ENCODE results near the gene NDUFS8.

The NDUFS8 gene

GRCh38 chr11:68002938-68003845 lies 27.3 kb upstream of the NDUFS8 start:
- DNase-seq (ENCODE audit: low read depth in 3 of 3): peak in 1 of 3 donors; percentile 46

- DNase-seq (ENCODE audit: low read depth in 3 of 3): peak; percentile 69 to 83 (median 74)
Measured at GRCh38 chr11:68003846-68004550, 26.5 kb upstream of the NDUFS8 start, which contains the start of gene UNC93B1. UNC93B1 (minus strand) TSS chr11:68004097; CDS start chr11:68004043, 54 bp downstream.

GRCh38 chr11:68004551-68005335 lies 25.7 kb upstream of the NDUFS8 start:
- DNase-seq (ENCODE audit: low read depth in 3 of 3): no peak

GRCh38 chr11:68006606-68007166 lies 23.8 kb upstream of the NDUFS8 start:
- DNase-seq (ENCODE audit: low read depth in 3 of 3): no peak

GRCh38 chr11:68007498-68008380 lies 22.7 kb upstream of the NDUFS8 start:
- DNase-seq (ENCODE audit: low read depth in 3 of 3): no peak

- DNase-seq (ENCODE audit: low read depth in 3 of 3): no peak
Measured at GRCh38 chr11:68008381-68009337, 21.8 kb upstream of the NDUFS8 start.

GRCh38 chr11:68009391-68010089 lies 20.9 kb upstream of the NDUFS8 start:
- no peak for DNase-seq (ENCODE audit: low read depth in 3 of 3)

GRCh38 chr11:68010090-68011041 lies 20.1 kb upstream of the NDUFS8 start, which contains the start of gene ALDH3B1:
ALDH3B1 (plus strand) TSS chr11:68010327; CDS start chr11:68015298, 4,971 bp downstream.
- no peak for DNase-seq (ENCODE audit: low read depth in 3 of 3)

- DNase-seq (ENCODE audit: low read depth in 3 of 3): no peak
Measured at GRCh38 chr11:68011051-68011943, 19.2 kb upstream of the NDUFS8 start.

GRCh38 chr11:68012044-68012842 lies 18.2 kb upstream of the NDUFS8 start:
- DNase-seq (ENCODE audit: low read depth in 3 of 3): no peak

- DNase-seq (ENCODE audit: low read depth in 3 of 3): no peak
Measured at GRCh38 chr11:68012843-68013610, 17.5 kb upstream of the NDUFS8 start.

- no peak for DNase-seq (ENCODE audit: low read depth in 3 of 3)
Measured at GRCh38 chr11:68013611-68014156, 16.8 kb upstream of the NDUFS8 start.

- no peak for DNase-seq (ENCODE audit: low read depth in 3 of 3)
Measured at GRCh38 chr11:68014157-68014946, 16.1 kb upstream of the NDUFS8 start.

GRCh38 chr11:68014947-68015447 lies 15.5 kb upstream of the NDUFS8 start:
- no peak for DNase-seq (ENCODE audit: low read depth in 3 of 3)

Measured in stimulated activated CD4-positive, alpha-beta T cell treated with anti-CD3 and anti-CD28 coated beads, TNF-alpha, amount 100 ng/mL, for 48 hours (primary cell).